ENCODE measurements around the gene PRDX3.

Gene PRDX3

DNA sequence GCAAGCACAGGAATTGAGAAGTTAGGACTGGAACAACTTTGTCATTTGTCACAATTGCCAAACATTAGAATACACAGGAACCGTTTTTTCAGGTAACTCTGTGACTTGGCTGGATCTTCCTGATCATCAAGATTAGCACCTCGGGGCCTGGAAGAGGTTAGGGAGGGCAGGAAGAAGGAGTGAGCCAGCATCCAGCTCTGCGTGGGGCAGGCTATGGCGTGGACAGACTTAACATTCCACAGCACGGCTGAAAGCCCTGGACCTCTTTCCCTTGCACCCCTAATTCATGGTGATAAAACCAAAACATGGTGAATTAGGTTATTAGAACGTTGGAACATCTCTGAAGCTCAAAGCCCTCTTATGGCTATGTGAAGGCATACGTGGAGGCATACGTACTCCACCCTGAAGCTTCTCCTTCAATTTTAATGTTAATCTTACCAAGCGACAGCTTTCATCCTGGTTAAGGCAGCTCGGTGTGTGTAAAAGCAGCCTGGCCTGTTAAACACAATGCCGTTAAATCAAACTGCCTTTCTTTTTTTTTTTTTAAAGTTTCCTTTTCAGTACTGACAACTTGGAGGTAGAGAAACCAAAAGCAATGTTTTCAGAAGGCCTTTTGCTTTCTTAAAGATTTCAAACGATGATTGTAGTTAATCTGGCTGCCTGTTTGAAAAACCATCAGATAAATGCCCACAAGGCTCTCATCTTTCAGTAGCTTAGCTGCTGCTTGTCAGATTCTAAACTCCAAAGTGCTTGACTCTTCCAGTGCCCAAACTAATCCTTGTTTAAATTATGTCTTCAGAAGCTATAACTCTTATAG, 33.2 kb upstream of the PRDX3 start:
- TF ChIP-seq, protein P1, sequence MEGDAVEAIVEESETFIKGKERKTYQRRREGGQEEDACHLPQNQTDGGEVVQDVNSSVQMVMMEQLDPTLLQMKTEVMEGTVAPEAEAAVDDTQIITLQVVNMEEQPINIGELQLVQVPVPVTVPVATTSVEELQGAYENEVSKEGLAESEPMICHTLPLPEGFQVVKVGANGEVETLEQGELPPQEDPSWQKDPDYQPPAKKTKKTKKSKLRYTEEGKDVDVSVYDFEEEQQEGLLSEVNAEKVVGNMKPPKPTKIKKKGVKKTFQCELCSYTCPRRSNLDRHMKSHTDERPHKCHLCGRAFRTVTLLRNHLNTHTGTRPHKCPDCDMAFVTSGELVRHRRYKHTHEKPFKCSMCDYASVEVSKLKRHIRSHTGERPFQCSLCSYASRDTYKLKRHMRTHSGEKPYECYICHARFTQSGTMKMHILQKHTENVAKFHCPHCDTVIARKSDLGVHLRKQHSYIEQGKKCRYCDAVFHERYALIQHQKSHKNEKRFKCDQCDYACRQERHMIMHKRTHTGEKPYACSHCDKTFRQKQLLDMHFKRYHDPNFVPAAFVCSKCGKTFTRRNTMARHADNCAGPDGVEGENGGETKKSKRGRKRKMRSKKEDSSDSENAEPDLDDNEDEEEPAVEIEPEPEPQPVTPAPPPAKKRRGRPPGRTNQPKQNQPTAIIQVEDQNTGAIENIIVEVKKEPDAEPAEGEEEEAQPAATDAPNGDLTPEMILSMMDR (IDR thresholded peaks at IDR 0.05; ENCODE audit: low read depth, low read length, missing control alignments) = no peak

DNA sequence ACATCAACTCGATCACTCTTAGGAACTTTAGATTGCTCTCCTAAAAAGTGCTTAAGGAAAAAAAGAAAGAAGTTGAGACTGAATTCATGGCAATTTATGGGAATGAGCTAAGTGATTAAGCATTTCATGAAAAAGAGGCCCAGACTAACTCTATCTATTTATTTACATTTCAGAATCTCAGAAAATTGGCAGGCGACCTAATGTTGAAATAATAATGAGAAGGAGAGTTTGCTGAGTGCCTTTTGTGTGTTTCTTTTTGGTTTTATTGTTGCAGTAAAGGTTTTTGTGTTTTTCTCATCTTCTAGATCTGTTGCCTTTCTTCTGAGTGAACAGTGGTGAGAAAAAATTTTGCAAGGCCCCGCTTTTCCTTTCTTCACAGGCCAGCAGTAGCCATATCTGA, 32.6 kb upstream of the PRDX3 start:
- DNase-seq (ENCODE audit: extremely low read depth, low read depth) = no peak

More for the DNA sequence above, 33.2 kb upstream of the PRDX3 start:
- no peak overlapping the region for H3K4me3 ChIP-seq (replicated peaks; ENCODE audit: low read depth, low read length)
- DNase-seq (ENCODE audit: extremely low read depth, low read depth) = no peak

DNA sequence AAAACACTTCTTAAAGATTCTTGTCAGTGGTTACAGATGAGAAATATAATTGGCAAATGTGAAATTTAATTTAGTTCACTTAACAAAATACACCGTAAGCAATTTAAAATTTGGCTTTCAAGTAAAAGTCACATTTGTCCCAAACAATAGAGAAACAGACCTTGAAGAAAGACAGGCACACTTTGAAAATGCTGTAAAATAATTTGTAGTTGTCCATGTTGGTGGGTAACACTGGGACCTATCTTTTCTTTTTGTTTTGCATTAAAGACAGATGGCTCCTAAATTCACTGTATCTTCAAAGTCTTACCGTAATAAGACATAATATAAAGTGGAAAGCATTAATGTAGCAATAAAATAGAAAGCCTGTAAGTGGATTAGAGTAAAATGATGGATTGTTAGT, 32.0 kb upstream of the PRDX3 start:
- H3K4me3 ChIP-seq (replicated peaks; ENCODE audit: low read depth, low read length) = no peak overlapping the region
- DNase-seq (ENCODE audit: extremely low read depth, low read depth) = no peak
- TF ChIP-seq, protein P1 (IDR thresholded peaks at IDR 0.05; ENCODE audit: low read depth, low read length, missing control alignments) = no peak

More for the DNA sequence above, 32.6 kb upstream of the PRDX3 start:
- no peak overlapping the region for H3K4me3 ChIP-seq (replicated peaks; ENCODE audit: low read depth, low read length)
- TF ChIP-seq, protein P1 (IDR thresholded peaks at IDR 0.05; ENCODE audit: low read depth, low read length, missing control alignments) = no peak

DNA sequence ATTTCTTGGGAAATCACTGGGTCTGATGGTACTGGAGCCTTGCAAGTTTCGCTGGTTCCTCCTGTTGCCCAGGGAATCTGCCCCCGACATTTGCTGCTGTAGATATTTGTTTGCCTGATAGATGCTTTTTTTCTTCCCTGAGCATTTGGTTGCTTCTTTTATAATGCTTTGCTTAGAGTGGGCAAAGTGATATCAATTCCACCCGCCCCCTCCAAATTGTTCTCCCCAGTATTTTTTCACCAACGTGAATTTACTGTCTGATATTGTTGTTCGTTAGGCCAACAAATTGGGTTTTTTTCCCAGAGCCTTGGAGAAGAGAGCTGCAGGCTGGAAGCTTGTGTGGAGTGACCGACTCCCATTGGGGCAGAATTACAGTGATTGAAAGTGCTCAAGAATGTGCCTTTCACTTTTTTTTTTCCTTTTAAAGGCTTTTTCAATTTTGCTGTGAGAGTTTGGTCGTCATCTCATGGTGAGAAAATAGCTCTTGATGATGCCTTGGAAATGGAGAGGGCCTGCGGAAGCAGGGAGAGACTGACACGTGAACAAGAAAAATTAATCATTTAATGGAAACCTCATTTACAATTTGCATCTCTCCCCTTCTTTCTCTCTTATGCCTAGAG, 31.2 kb upstream of the PRDX3 start:
- no peak for DNase-seq (ENCODE audit: extremely low read depth, low read depth)
- TF ChIP-seq, protein P1 (IDR thresholded peaks at IDR 0.05; ENCODE audit: low read depth, low read length, missing control alignments) = no peak
- H3K4me3 ChIP-seq (replicated peaks; ENCODE audit: low read depth, low read length) = peak overlapping the region; percentile 62

DNA sequence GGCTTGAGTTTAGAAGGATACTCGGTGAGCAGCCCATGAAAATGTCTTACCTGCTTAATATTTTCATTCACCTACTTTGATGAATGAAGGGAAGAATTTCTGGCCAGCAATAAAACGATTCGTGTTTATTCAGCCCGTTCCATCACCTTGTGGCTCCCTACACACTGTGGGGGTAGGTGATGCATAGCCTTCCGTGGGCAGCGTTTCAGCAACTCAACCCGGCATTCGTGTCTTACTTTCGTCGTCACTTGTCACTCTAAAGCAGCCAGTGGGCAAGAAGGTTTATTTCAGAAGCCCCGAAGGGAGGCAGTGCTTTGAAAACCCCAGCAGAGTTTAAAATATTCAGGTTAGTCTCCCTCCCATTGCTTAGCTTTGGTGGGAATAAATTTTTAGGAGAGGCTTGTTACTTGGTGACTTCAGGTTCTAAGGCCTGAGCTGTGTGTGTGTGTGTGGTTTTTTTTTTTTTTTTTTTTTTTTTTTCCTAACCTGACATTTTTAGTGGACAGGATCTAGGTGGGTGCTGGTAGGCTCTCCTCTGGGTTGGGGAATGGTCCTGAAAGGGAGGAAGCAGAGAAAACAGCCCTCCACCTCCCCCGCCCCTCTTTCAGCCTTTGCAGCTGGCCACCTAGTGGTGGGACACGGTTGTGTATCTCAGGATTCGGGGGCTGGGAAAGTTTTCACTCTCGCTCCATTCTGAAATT, 30.6 kb upstream of the PRDX3 start:
- TF ChIP-seq, protein P1 (IDR thresholded peaks at IDR 0.05; ENCODE audit: low read depth, low read length, missing control alignments) = peak; percentile 94
- no peak for DNase-seq (ENCODE audit: extremely low read depth, low read depth)
- H3K4me3 ChIP-seq (replicated peaks; ENCODE audit: low read depth, low read length) = peak overlapping the region; percentile 62

DNA sequence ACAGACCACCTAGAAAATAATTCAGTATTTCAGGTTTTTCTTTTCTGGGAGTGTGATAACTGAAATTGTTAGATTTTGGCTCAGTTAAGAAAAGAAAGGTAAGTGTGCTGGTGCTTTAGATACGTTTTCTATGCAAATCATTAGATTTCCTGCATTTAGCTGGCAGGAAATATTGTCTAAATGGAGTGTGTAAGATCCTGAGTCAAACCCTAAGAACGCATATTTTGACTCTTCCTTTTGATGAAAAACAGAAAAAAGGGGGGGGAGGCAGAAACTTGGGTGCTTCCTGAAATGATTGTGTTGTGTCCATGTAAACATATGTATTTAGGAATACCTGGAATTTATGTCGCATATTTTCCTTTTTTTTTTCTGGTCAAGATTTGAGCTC, 29.9 kb upstream of the PRDX3 start:
- no peak for DNase-seq (ENCODE audit: extremely low read depth, low read depth)

More for the DNA sequence above, 29.9 kb upstream of the PRDX3 start:
- peak overlapping the region; percentile 62 for H3K4me3 ChIP-seq (replicated peaks; ENCODE audit: low read depth, low read length)
- TF ChIP-seq, protein P1 (IDR thresholded peaks at IDR 0.05; ENCODE audit: low read depth, low read length, missing control alignments) = no peak
